ENCODE results near the gene ADM.

The ADM gene

DNA sequence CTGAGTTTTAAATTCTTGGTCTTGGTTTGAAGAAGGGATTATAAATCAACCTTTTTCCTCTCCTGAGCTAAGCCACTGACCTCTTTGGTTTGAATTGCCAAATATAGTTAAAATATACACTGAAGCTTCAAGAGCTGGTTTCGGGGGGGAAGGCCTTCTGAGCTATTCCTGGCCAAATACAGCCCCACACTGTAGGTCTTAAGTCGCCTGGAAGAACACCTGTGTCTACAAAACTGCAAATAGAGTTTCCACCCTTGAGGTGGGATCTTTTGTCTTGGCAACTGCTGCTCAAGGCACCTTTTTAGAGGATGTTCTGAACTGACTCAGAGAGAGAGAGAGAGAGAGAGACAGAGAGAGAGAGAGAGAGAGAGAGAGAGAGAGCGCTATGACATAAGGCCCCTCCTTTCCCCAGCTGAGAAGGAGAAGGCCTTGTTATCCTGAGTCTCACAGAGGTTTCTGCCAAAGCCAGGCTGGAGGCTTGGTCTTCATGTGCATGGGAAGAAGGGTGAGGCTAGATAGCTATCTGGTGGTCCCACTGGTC is 5.5 kb downstream of the ADM start:
- DNase-seq, result no peak

- no peak for DNase-seq
Observed at GRCh38 chr11:10311802-10312201, 6.9 kb downstream of the ADM start.

- no peak for DNase-seq
Observed at GRCh38 chr11:10314199-10315072, 9.6 kb downstream of the ADM start.

- DNase-seq, result no peak
Observed at GRCh38 chr11:10315083-10315482, 10.2 kb downstream of the ADM start.

GRCh38 chr11:10317151-10317755 is 12.4 kb downstream of the ADM start:
- no peak for DNase-seq

GRCh38 chr11:10317776-10318526 is 13.1 kb downstream of the ADM start:
- DNase-seq, result no peak

DNA sequence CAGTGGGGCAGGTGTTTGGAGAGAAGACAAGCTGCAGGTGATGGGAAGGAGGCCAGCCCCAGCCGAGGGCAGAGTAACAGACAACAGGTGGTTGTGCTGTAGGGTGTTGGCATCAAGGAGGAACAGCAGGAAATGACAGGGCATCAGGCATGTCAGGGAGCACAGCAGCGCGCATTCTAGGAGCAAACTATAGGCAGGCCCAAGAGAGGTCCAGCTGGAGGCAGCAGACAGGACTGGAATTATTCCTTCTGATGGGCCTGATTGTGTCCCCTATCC is 13.6 kb downstream of the ADM start:
- peak; percentile 93 for DNase-seq

DNA sequence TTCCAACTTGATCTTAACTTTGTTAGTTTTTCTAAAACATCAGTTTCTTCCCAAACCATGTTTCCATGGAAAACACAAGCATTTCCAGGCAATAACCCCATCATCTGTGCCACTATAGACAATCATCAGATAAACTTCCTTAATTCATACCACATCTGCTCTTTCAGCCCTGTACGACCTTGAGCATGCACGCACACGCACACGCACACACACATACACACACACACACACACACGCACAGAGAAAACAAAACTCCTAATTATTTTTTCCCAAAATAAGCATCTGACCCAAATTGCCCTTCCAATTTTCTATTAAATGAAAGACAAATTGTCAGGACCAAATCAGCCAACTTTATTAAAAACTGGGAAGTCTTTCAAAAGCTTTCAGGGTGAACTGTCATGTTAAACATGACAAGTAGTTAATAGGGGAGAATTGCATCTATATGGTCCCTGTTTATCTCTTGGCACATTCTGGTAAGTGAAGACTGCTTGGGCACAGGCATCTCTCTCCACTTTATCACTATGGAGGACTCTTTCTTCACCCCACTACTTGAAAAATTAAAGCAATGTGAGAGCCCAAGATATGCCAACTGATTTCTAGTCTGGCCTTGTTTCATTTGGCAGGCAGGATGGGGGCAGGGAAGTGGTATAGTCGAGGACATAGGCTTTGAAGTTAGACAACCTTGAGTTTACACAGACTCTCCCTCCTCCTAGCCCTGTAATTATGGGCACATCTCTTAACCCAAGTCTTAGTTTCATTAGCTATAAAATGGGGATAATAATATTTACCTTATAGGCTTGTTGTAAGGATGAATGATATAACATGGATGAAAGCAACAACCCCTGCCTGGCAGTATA is 15.1 kb downstream of the ADM start:
- peak; percentile 39 for DNase-seq

GRCh38 chr11:10320736-10321465 is 16.0 kb downstream of the ADM start:
- no peak for DNase-seq

DNA sequence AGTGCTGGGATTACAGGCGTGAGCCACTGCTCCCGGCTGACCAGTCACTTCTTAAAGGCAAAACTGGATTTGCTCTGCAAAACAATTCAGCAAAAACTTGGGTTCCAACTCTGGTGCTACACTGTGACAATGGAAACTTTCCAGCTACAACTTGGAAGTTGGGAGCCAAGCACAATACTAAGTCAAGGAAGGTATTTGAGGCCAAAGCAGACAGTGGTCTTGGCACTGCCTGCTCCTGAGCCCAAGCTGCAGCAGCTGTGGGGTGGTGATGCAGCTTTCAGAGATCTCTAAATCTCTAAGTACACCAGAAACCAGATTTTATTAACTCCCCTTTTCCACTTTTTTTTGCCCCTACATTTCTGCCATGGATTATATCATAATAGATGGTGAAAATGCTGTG is 17.5 kb downstream of the ADM start:
- DNase-seq, result no peak

DNA sequence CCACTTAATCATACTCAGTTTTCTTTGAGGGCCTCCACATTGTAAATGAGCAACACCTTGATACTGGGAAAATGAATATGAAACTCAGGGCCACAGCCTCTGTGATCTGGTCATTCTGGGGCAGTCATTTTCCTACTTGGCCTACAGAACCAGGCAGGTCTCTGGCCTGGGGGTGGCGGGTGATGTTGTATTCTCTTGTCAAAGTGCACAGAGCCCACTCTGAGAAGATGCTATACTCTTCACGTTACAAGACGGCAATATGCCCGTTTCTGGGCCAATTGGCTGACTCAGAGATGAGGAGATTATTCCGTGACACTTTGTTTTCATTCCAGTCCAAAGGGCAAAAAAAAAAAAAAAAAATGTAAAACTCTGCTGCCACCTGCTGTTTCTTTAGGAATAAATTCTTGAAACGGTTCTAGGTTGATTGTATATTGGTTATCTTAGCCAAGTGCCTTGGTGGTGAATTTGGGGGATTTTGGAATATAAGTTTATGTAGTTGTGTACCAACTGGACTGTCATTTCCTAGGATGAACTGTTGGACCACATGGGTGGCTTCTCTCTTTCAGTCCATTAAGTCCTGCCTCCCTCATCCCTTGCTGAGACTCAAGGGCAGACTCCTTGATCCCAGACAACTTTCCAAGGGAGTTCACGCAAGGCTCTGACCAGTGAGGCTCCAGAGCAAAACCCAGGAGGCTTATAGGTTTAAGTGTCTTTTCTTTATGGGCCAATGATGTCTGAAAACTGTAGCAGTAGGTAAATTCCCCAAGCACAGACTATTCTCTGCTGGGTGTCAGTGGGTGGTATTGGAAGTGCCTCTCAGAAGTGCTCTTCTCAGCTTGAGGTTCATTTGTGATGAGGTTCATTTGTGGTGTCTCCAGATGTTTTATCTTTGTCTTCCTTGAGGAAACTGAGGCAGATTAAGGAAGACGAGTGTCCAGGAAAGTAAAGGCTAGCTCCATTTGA is 18.2 kb downstream of the ADM start:
- DNase-seq, result peak; percentile 74

GRCh38 chr11:10323793-10324170 is 18.9 kb downstream of the ADM start:
- DNase-seq, result no peak

DNA sequence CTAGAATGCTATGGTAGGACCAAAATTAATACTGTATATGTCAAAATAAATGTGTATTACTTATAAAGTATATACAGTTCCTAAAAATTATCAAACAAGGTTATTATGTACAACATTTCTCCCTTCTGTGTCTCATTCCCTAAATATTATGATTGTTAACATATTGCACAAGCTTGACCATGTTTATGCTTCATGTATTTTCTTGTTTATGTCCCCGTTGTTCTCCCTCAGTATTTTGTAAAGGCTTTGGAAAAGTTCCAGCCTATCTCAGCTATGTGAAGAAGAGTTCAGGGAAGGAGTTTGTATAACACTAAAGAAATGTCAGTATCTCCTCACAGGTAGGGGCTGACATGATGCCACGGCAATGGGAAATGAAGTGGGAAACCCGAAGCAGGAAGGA is 19.6 kb downstream of the ADM start:
- no peak for DNase-seq

DNA sequence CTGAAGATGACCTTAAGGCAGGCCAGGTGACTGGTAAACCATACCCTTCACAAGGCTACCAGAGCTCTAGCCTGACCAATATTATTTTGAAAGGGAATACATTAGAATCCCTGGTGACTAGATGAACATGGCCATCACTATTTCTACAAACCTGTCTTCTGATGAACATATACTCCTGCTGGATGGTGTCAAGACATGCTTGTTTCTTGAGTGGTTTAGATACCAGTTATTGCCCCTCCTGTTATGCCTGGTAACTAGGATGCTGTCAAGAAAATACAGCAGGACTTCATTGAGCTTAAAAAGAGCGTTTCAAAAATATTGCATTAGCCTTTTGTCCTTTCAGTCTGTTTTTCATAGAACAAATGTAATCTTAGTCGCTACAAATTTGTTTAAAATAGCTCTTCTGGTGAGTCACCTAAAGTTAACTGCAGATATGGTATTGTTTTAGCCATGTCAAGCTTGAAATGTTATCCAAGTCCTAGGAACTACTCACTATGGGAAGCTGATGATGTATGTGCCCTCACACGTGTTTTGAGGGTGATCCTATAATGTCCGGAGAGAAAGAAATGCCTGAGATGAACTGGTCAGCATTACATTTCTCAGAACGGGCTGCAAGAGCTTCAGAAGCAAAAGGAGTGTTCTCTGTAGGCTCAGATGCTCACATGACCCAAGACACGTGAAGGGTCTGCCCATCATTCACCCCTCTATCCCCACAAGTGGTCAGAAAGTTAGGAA is 20.6 kb downstream of the ADM start:
- no peak for DNase-seq

GRCh38 chr11:10326012-10326964 is 21.4 kb downstream of the ADM start:
- no peak for DNase-seq

DNA sequence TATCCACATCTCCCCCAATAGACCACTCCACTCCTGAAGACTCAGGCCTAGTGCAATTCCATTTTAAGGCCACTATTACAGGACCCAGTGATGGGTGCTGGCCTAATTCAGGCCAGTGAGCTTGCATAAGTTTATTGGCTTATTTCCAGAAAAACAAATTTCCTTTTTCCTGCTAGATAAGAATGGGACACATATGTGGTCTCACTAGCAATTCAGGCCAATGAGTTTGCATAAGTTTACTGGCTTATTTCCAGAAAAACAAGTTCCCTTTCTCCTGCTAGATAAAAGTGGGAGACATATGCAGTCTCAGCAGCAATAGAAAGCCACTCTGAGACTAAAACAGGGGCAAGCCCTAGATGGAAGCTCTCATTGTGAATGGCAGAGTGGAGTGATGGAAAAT is 22.4 kb downstream of the ADM start:
- DNase-seq, result no peak

DNA sequence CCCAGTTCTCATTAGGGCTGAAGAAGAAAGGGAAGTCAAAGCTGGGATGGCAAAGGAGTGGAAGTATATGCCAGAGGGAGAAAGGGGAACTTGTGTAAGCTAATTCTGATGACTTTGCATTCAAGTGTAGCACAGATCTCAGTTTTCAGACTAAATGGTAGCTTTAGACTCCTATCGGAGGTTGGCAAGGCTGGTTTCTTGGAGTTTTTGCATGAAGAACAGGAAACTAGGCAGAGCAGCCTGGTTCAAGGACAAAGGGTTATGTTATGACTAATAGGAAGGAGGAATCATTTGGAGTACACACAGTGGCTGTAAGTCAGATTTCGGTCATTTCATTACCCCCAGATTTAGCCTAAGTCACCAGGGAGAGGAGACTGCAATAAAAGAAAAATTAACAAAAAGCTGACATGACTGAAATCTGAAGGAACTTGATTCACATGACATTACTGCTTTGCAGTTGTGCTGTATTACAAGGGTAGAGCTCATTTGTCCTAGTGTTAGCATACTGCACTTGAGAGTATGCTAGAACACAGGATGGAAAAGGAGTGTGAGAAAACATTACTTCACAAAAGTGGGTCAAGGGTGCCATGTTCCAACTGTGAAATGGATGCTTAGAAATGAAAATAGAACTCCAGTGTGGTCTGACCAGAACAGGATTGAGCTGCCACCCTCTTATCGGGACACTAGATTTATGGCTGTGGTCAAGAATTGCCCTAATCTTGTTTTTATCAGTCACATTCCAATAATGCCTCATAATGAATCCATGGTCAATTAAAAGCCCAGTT is 23.6 kb downstream of the ADM start:
- no peak for DNase-seq

GRCh38 chr11:10329356-10329755 is 24.5 kb downstream of the ADM start:
- DNase-seq, result no peak
